HepG2 (cell line): ENCODE data around the gene KCNK7. TPM values are rescaled to one million over a fixed set of nuclear protein-coding genes. Genes with fewer than 3 reads are reported as not detected.

ENCODE experiments used
- CBX5 ChIP-seq: sonication (generic); formaldehyde crosslinking; IDR thresholded peaks from 2 replicates; pipeline ENCODE4 v1.4.0; 2020; ENCODE audit warnings: missing genetic modification reagents, borderline replicate concordance
- FOXA1 ChIP-seq, 2 experiments: fragments of 450-650 bp in 1 of 2; sonication (generic) in 1 of 2; formaldehyde crosslinking in 1 of 2; IDR thresholded peaks; 2 replicates each; pipeline versions ENCODE4 v1.4.0 to v1.6.1; 2016 to 2020; ENCODE audit warnings: missing genetic modification reagents in 1 of 2
- GMEB2 ChIP-seq: IDR thresholded peaks from 2 replicates; pipeline ENCODE4 v1.6.1; 2016; ENCODE audit warnings: missing biosample characterization, missing genetic modification reagents, low read depth
- HMGXB4 ChIP-seq, 2 experiments: sonication (generic) in 1 of 2; formaldehyde crosslinking in 1 of 2; IDR thresholded peaks; 2 replicates each; pipeline versions ENCODE4 v1.4.0 to v1.6.1; 2018 to 2020; ENCODE audit warnings: missing genetic modification reagents in 2 of 2, borderline replicate concordance in 1 of 2, low read depth in 1 of 2, mild to moderate bottlenecking in 1 of 2, missing biosample characterization in 1 of 2
- JUN ChIP-seq: sonication (generic); formaldehyde crosslinking; IDR thresholded peaks from 2 replicates; pipeline ENCODE4 v1.4.0; 2020; ENCODE audit warnings: mild to moderate bottlenecking, missing genetic modification reagents
- MXI1 ChIP-seq: IDR thresholded peaks from 3 replicates; pipeline ENCODE4 v1.6.1; 2012; ENCODE audit warnings: low read depth, low read length, inconsistent platforms, borderline replicate concordance
- PITX1 ChIP-seq: sonication (generic); formaldehyde crosslinking; IDR thresholded peaks from 2 replicates; pipeline ENCODE4 v1.5.1; 2020; ENCODE audit warnings: mild to moderate bottlenecking, missing genetic modification reagents
- PLSCR1 ChIP-seq: sonication (generic); formaldehyde crosslinking; IDR thresholded peaks from 2 replicates; pipeline ENCODE4 v1.5.0; 2020; ENCODE audit warnings: missing genetic modification reagents, mild to moderate bottlenecking, borderline replicate concordance
- SAFB2 ChIP-seq: sonication (generic); formaldehyde crosslinking; IDR thresholded peaks from 2 replicates; pipeline ENCODE4 v1.5.1; 2020; ENCODE audit warnings: missing genetic modification reagents, low read depth, mild to moderate bottlenecking, borderline replicate concordance
- SMC3 ChIP-seq: IDR thresholded peaks from 2 replicates; pipeline ENCODE4 v1.6.1; 2011; ENCODE audit warnings: low read length, improper control_type of control experiment
- ZBTB14 ChIP-seq: sonication (generic); formaldehyde crosslinking; IDR thresholded peaks from 2 replicates; pipeline ENCODE4 v1.4.0; 2020; ENCODE audit warnings: missing genetic modification reagents
- ZBTB40 ChIP-seq, 2 experiments: fragments of 450-650 bp in 1 of 2; sonication (generic) in 1 of 2; formaldehyde crosslinking in 1 of 2; IDR thresholded peaks; 2 replicates each; pipeline versions ENCODE4 v1.6.1 to v1.8.0; 2016 to 2022; ENCODE audit warnings: antibody characterized with exemption in 1 of 2, mild to moderate bottlenecking in 1 of 2, missing genetic modification reagents in 1 of 2
- ZNF121 ChIP-seq: sonication (generic); formaldehyde crosslinking; IDR thresholded peaks from 2 replicates; pipeline ENCODE4 v1.5.0; 2020; ENCODE audit warnings: mild to moderate bottlenecking, missing genetic modification reagents
- polyA plus RNA-seq, 8 experiments: library from polyadenylated mRNA; depleted of rRNA in 3 of 8; stranded (reverse) in 7 of 8; unstranded in 1 of 8; fragments of >200 nt; fragmentation: Illumina TruSeq in 4 of 8; extraction: Trizol in 4 of 8; gene quantifications; 2 replicates each; pipeline versions ENCODE4 v1.2.1 to v1.2.3, GENCODE V29; 2011 to 2016; ENCODE audit warnings: low read depth in 4 of 8, missing spikeins in 1 of 8, mixed read lengths in 1 of 8; ENCODE audit not compliant: insufficient read depth in 1 of 8
- total RNA-seq, 5 experiments: library from RNA; depleted of rRNA; stranded (reverse); fragments of >200 nt; fragmentation: Illumina TruSeq; extraction: Trizol; gene quantifications; 2 replicates each; pipeline ENCODE4 v1.2.3, GENCODE V29; 2016; ENCODE audit warnings: low read depth in 1 of 5

The KCNK7 gene
- total and polyA plus RNA-seq, 2 of the 13 experiments (the other 11 are each of a cell fraction or from before 2014, with no cell fraction given): 0.11 TPM; not detected in 1

GRCh38 chr11:65637794-65638419 lies 42.3 kb upstream of the KCNK7 start, which contains the start of gene SIPA1 (continued):
- TF ChIP-seq ZBTB40 (IDR thresholded peaks at IDR 0.05): no peak
- TF ChIP-seq ZBTB40 (CRISPR knock-in tag; IDR thresholded peaks at IDR 0.05): no peak
- TF ChIP-seq MXI1: peak; percentile 76; the same call in 1 of the 3 replicates
- no peak for TF ChIP-seq JUN (CRISPR knock-in tag)
- no peak for TF ChIP-seq CBX5 (CRISPR knock-in tag)
- TF ChIP-seq HMGXB4 (CRISPR knock-in tag; IDR thresholded peaks at IDR 0.05; ENCODE audit: borderline replicate concordance in 1 of 2, low read depth in 1 of 2): peak in 1 of 2 experiments; percentile 33; a peak in 2 of 4 replicates
- TF ChIP-seq SAFB2 (CRISPR knock-in tag): no peak
- TF ChIP-seq PLSCR1 (CRISPR knock-in tag): no peak
- no peak for TF ChIP-seq FOXA1 (IDR thresholded peaks at IDR 0.05)
- TF ChIP-seq FOXA1 (CRISPR knock-in tag; IDR thresholded peaks at IDR 0.05): no peak
- no peak for TF ChIP-seq ZNF121 (CRISPR knock-in tag)
- no peak for TF ChIP-seq ZBTB14 (CRISPR knock-in tag)
- TF ChIP-seq PITX1: no peak
- TF ChIP-seq SMC3: peak; percentile 29
- no peak for TF ChIP-seq GMEB2
